ENCODE results near the gene ATP2C1.

DNA sequence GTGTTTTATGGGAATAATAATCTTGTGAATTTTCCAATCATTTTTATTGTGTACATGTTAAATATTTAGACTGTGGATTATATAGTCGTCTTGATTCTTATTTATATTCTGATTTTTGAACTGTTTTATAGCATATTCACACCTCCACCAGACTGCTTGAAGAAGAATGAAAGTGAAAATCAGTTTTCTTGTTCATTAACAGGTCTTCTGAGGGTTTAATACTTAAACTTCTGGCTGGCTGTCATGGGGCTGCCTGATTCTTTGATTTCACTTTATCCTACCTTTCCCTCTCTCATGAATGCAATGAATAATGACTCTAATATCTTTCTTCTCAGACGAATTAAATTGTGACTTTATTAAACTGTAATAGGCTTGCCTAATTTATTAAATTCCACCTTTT is 56.2 kb downstream of the ATP2C1 start:
- TF ChIP-seq POLR2A (IDR thresholded peaks at IDR 0.05; ENCODE audit: low read length) (no peak), GATA1 (IDR thresholded peaks at IDR 0.05; ENCODE audit: low read depth, low read length) (no peak)
